DND-41 (cell line): ENCODE results near the gene AGXT.

Experiments
- ATAC-seq: fragments of 200-7000 bp; cut with Tn5 transposase; 3 replicates; pipeline ENCODE4 v1.9.1; 2021; ENCODE audit warnings: low read depth; ENCODE audit not compliant: insufficient read depth
- DNase-seq: peaks from one replicate; pipeline ENCODE4 v3.0.0-alpha.2; 2020
- H2AFZ ChIP-seq: 2 replicates; pipeline ENCODE4 v1.6.0; 2012; ENCODE audit warnings: low read depth, low read length
- H3K27ac ChIP-seq: 2 replicates; pipeline ENCODE4 v1.5.1; 2012; ENCODE audit warnings: low read length, inconsistent platforms
- H3K27me3 ChIP-seq: fragments of 200-600 bp; sonication (generic); 2 replicates; pipeline ENCODE4 v1.6.0; 2012; ENCODE audit warnings: low read length, mild to moderate bottlenecking, inconsistent platforms; ENCODE audit not compliant: insufficient read depth, poor library complexity
- H3K36me3 ChIP-seq: 2 replicates; pipeline ENCODE4 v1.5.1; 2012; ENCODE audit warnings: low read length, inconsistent platforms; ENCODE audit not compliant: insufficient read depth
- H3K4me1 ChIP-seq: 2 replicates; pipeline ENCODE4 v1.5.1; 2012; ENCODE audit warnings: mild to moderate bottlenecking, low read length; ENCODE audit not compliant: insufficient read depth
- H3K4me2 ChIP-seq: 2 replicates; pipeline ENCODE4 v1.6.0; 2012; ENCODE audit warnings: mild to moderate bottlenecking, moderate library complexity, low read length, inconsistent platforms; ENCODE audit not compliant: insufficient read depth
- H3K4me3 ChIP-seq, 2 experiments: fragments of 200-600 bp in 1 of 2; shearing (Covaris generic) in 1 of 2; 2 replicates each; pipeline ENCODE4 v1.5.1; 2012 to 2016; ENCODE audit warnings: inconsistent platforms in 2 of 2, low read length in 2 of 2, mild to moderate bottlenecking in 2 of 2, low read depth in 1 of 2, moderate library complexity in 1 of 2
- H3K79me2 ChIP-seq: 2 replicates; pipeline ENCODE4 v1.6.0; 2012; ENCODE audit warnings: low read length, inconsistent platforms; ENCODE audit not compliant: insufficient read depth
- H3K9ac ChIP-seq: 2 replicates; pipeline ENCODE4 v1.6.0; 2012; ENCODE audit warnings: low read depth, mild to moderate bottlenecking, inconsistent platforms, low read length, moderate library complexity
- H3K9me3 ChIP-seq: 2 replicates; pipeline ENCODE4 v1.5.1; 2012; ENCODE audit warnings: low read length, moderate library complexity, mild to moderate bottlenecking, inconsistent platforms; ENCODE audit not compliant: insufficient read depth, severe bottlenecking
- H4K20me1 ChIP-seq: 2 replicates; pipeline ENCODE4 v1.6.0; 2012; ENCODE audit warnings: low read length; ENCODE audit not compliant: insufficient read depth
- EZH2 ChIP-seq: IDR thresholded peaks from 3 replicates; pipeline ENCODE4 v1.6.1; 2012; ENCODE audit warnings: borderline replicate concordance, low read depth, mild to moderate bottlenecking, moderate library complexity, low read length, inconsistent platforms; ENCODE audit not compliant: severe bottlenecking
- TF ChIP-seq, protein P1 (sequence below): IDR thresholded peaks from 2 replicates; pipeline ENCODE4 v1.5.1; 2012; ENCODE audit warnings: borderline replicate concordance, low read length, moderate library complexity, mild to moderate bottlenecking; ENCODE audit not compliant: poor library complexity, severe bottlenecking; ENCODE audit errors: extremely low read depth

AGXT gene

DNA sequence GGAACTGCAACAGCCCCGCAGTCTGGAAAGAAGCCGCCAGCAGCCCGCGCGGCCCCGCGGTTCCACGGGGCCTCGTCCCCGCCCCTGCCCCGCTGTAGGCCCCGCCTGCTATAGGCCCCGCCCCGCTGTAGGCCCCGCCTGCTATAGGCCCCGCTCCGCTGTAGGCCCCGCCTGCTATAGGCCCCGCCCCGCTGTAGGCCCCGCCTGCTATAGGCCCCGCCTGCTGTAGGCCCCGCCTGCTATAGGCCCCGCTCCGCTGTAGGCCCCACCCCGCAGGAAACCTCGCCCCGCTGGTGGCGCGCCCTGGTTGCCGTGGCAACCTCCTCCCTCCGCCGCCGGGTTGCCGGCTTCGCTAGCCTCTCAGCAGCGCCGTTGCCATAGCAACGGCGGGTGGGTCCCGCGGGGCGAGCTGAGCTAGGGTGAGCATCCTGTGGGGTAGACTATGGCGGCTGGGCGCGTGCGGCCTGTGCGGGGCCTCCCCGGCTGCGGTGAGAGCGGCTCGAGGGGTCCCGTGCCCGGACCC, 36.4 kb upstream of the AGXT start:
- no peaks in the 10 kb centered on the region; the same call in 1 of the 2 replicates for H4K20me1 ChIP-seq
- no peak overlapping the region for H3K27ac ChIP-seq
- H3K9me3 ChIP-seq, result no peaks in the 10 kb centered on the region
- H3K36me3 ChIP-seq, result no peaks in the 10 kb centered on the region
- DNase-seq, result peak; percentile 12
- TF ChIP-seq EZH2, result no peak
- TF ChIP-seq, protein P1, sequence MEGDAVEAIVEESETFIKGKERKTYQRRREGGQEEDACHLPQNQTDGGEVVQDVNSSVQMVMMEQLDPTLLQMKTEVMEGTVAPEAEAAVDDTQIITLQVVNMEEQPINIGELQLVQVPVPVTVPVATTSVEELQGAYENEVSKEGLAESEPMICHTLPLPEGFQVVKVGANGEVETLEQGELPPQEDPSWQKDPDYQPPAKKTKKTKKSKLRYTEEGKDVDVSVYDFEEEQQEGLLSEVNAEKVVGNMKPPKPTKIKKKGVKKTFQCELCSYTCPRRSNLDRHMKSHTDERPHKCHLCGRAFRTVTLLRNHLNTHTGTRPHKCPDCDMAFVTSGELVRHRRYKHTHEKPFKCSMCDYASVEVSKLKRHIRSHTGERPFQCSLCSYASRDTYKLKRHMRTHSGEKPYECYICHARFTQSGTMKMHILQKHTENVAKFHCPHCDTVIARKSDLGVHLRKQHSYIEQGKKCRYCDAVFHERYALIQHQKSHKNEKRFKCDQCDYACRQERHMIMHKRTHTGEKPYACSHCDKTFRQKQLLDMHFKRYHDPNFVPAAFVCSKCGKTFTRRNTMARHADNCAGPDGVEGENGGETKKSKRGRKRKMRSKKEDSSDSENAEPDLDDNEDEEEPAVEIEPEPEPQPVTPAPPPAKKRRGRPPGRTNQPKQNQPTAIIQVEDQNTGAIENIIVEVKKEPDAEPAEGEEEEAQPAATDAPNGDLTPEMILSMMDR, result no peak
- H3K79me2 ChIP-seq, result no peaks in the 10 kb centered on the region
- no peak overlapping the region for H3K9ac ChIP-seq
- H3K4me1 ChIP-seq, result no peaks in the 10 kb centered on the region
- no peak overlapping the region for H3K4me2 ChIP-seq
- no peak for ATAC-seq
- H2AFZ ChIP-seq, result no peak overlapping the region
- no peaks in the 10 kb centered on the region for H3K27me3 ChIP-seq
- H3K4me3 ChIP-seq, result no peak overlapping the region

DNA sequence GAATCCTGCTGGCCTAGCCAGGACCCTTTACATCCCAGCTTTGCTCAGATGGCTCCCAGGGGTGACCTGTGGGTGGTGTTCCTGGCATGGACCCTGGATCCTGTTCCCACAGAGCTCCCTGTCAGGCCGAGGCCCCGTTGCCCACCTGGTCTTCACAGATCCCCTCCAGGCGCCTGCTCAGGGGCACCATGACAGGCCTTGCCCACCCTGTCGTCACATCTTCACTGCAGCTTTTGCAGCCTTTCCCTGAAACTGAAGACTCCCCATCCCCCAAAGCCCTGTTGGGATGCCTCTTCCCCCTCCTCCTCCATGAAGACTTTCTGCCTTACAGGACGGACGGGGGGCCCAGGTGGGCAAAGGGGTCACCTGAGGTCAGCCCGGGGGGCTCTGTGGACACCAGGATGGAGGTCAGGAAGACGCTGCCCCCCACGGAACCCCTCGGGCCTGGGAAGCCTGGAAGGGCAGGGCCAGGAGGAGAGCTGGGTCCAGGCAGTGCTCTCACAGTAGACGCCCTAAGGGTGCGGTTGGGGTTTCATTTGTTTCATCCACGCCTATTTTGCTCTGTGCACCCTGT, 35.6 kb upstream of the AGXT start:
- no peaks in the 10 kb centered on the region for H3K4me1 ChIP-seq
- H4K20me1 ChIP-seq, result no peaks in the 10 kb centered on the region; the same call in 1 of the 2 replicates
- peaks cover 4% of the 10 kb centered on the region for H3K27me3 ChIP-seq
- no peak overlapping the region for H3K4me3 ChIP-seq
- no peak overlapping the region for H3K4me2 ChIP-seq
- H2AFZ ChIP-seq, result no peak overlapping the region
- no peaks in the 10 kb centered on the region for H3K36me3 ChIP-seq
- no peaks in the 10 kb centered on the region for H3K79me2 ChIP-seq
- H3K9me3 ChIP-seq, result no peaks in the 10 kb centered on the region
- DNase-seq, result no peak
- H3K9ac ChIP-seq, result no peak overlapping the region
- no peak for ATAC-seq
- no peak for TF ChIP-seq EZH2
- TF ChIP-seq, protein P1, result no peak
- no peak overlapping the region for H3K27ac ChIP-seq

- Histone ChIP-seq H3K27ac (no peak overlapping the region), H3K9me3 (no peaks in the 10 kb centered on the region), H3K4me2 (no peak overlapping the region), H3K27me3 (peaks cover 4% of the 10 kb centered on the region), H3K4me3 (no peak overlapping the region), H3K4me1 (no peaks in the 10 kb centered on the region), H3K9ac (no peak overlapping the region), H3K79me2 (no peaks in the 10 kb centered on the region), H3K36me3 (no peaks in the 10 kb centered on the region), H2AFZ (no peak overlapping the region), H4K20me1 (no peaks in the 10 kb centered on the region; the same call in 1 of the 2 replicates)
- TF ChIP-seq EZH2, result no peak
- TF ChIP-seq, protein P1, result no peak
- ATAC-seq (no peak), DNase-seq (no peak)
Observed at GRCh38 chr2:240833724-240834285, 34.8 kb upstream of the AGXT start.
